Mucosa of stomach (tissue), 1 donor: ENCODE measurements around the gene EHBP1.

Experiments
- H3K27me3 ChIP-seq: one replicate; pipeline ENCODE4 v1.7.0; 2013; ENCODE audit warnings: mild to moderate bottlenecking, low read length; ENCODE audit not compliant: control insufficient read depth, insufficient read depth
- H3K36me3 ChIP-seq: one replicate; pipeline ENCODE4 v1.7.0; 2013; ENCODE audit warnings: low read length; ENCODE audit not compliant: control insufficient read depth, insufficient read depth
- H3K4me1 ChIP-seq: one replicate; pipeline ENCODE4 v1.7.0; 2013; ENCODE audit warnings: mild to moderate bottlenecking, low read length; ENCODE audit not compliant: control insufficient read depth, insufficient read depth
- H3K4me3 ChIP-seq: one replicate; pipeline ENCODE4 v1.7.0; 2013; ENCODE audit warnings: low read length
- H3K9ac ChIP-seq: one replicate; pipeline ENCODE4 v1.7.0; 2013; ENCODE audit warnings: mild to moderate bottlenecking, low read length, moderate library complexity
- H3K9me3 ChIP-seq: one replicate; pipeline ENCODE4 v1.7.0; 2013; ENCODE audit warnings: mild to moderate bottlenecking, low read length, moderate library complexity; ENCODE audit not compliant: control insufficient read depth
- donor health status: Pancreatic carcinoma.

Gene EHBP1

DNA sequence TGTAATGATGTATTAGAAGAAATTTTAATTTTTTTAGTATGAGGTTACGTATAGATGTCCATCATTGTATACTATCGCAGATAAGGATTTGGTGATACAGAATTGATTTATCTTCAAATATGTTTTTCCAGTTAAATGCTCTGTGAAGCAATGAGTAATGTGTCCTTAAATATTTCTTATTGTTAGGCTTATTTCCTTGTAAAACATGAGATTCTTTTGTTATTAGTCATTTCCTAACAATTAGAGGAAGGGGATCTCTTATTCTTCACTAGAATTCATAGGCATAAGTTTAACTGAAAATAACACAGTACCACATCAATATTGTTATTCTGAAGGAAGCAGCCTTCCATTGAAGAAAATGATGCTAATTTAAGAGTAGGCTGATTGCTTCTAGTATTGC is 329.7 kb downstream of the EHBP1 start:
- no peak overlapping the region for H3K9ac ChIP-seq
- no peaks in the 10 kb centered on the region for H3K4me1 ChIP-seq
- H3K9me3 ChIP-seq, result no peaks in the 10 kb centered on the region
- no peaks in the 10 kb centered on the region for H3K36me3 ChIP-seq
- no peaks in the 10 kb centered on the region for H3K27me3 ChIP-seq
- H3K4me3 ChIP-seq, result no peak overlapping the region

DNA sequence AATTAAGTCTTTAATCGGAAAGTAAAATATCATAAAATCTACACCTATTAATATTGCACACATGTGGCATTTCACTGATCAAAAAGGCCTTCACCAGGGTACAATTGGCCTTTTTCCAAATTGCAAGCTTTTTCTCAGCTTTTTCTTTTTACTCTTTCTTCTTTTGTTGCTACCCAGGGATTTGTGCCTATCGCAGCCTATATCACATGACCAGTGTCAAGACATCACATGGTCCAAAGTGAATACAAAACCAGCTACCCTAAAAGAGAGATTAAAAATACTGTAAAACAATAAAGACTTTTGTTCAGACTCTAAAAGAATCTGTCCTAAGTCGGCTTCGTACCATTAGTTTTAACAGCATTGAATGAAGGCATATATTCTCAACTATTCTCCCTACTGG is 330.1 kb downstream of the EHBP1 start:
- H3K9me3 ChIP-seq, result no peaks in the 10 kb centered on the region
- H3K27me3 ChIP-seq, result no peaks in the 10 kb centered on the region
- H3K9ac ChIP-seq, result no peak overlapping the region
- no peaks in the 10 kb centered on the region for H3K36me3 ChIP-seq
- H3K4me3 ChIP-seq, result no peak overlapping the region
- H3K4me1 ChIP-seq, result no peaks in the 10 kb centered on the region

DNA sequence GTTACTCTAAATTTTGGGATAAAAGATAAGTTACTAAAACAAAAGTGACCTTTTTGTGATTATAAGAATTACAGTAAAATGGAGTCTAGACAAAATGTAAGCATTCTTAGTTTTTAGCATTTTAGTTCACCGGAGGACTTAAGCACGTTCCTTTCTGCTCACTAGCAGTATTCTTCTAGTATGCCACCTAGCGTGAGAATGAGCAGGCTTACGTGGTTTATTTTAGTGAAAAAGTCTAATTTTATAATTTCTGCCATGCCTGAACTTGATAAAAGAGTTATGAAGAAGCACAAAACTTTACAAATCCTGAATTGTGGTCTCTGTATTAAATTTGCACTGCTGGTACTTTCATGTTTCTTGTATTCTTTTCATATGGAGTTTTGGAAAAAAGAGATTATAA is 332.5 kb downstream of the EHBP1 start:
- no peak overlapping the region for H3K9ac ChIP-seq
- H3K9me3 ChIP-seq, result no peaks in the 10 kb centered on the region
- no peaks in the 10 kb centered on the region for H3K4me1 ChIP-seq
- no peaks in the 10 kb centered on the region for H3K36me3 ChIP-seq
- H3K27me3 ChIP-seq, result no peaks in the 10 kb centered on the region
- H3K4me3 ChIP-seq, result no peak overlapping the region

DNA sequence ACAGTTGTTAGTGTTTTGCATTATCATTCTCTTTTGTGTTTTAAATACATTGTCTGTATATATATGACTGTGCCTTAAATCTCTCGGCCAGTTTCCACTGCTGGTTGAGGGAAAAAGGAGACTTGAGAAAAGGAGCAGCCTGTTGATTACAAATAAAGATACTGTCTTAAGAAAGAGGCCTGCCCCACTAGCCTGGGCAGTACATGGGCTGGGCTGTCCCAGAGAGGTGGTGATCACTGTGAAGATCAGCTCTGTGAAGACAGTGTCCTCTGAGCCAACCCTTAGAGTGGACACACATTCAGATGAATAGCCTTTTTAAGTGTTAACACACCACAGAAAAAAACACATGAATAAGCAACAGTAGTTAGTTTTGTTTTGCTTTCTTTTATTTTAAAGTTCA is 335.1 kb downstream of the EHBP1 start:
- H3K4me1 ChIP-seq, result no peaks in the 10 kb centered on the region
- H3K9ac ChIP-seq, result no peak overlapping the region
- no peaks in the 10 kb centered on the region for H3K36me3 ChIP-seq
- no peaks in the 10 kb centered on the region for H3K9me3 ChIP-seq
- no peaks in the 10 kb centered on the region for H3K27me3 ChIP-seq
- H3K4me3 ChIP-seq, result no peak overlapping the region

DNA sequence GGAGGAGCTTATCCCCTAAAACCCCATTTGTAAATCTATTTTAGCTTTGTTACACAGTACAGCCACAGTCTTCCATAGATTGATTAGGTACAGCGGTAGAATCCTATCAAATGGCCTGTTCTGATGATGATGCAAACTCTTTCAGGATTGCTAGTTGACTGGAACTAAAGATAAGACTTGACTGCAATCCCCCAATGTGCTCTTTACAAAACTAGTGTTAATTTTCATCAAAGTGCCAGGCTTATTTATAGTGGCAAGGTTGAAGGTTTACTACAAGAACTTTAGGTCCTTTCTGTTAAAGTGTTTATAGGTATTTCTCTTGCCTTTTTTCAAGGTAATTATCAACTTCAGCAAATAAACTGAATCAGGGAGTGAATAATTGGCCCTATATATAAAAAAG is 336.1 kb downstream of the EHBP1 start:
- Histone ChIP-seq H3K4me1 (no peaks in the 10 kb centered on the region), H3K4me3 (no peak overlapping the region), H3K9me3 (no peaks in the 10 kb centered on the region), H3K27me3 (no peaks in the 10 kb centered on the region), H3K36me3 (no peaks in the 10 kb centered on the region), H3K9ac (no peak overlapping the region)

DNA sequence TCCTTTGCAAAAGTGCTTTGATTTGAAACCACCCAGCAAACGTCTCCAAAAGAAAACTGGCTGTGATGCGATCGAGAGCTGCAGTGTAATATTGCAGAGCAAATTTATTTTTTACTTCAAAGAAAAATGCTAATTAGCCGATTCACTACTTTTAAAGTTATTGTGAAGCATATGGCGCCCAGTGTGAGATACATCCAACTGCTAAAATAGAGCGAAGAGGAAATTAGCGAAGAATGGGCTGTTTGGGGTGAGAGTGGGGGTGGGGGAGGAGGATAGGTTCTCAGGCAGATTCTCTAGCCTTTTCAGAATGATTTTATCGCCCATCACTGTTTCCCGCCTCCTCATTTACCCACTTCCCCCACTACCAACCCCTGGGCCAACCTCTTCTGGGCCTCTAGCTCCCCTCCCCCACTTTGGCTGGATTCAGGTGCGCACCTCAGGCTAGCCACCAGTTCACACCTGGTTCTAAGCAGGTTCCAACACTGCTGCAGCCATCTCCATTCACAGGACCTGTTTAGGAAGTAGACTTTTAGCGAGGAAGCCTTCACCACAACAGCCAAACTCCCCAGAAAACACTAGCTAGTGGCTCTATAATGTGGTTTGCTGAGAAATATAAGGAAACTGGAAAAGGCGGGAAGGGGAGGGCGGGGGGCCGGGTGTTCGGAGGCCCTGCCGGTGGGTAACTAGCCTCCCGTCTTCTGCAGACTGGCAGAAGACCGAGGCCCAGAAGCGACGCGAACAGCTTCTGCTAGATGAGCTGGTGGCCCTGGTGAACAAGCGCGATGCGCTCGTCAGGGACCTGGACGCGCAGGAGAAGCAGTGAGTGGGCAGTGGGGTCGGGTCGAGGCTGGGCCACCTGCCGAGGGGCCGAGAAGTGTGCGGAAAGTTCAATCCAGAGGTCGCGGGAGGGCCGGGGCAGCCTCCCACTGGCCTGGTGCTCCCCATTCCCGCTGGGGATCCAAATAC is 339.1 kb downstream of the EHBP1 start:
- H3K36me3 ChIP-seq, result no peaks in the 10 kb centered on the region
- H3K27me3 ChIP-seq, result peaks cover 30% of the 10 kb centered on the region

DNA sequence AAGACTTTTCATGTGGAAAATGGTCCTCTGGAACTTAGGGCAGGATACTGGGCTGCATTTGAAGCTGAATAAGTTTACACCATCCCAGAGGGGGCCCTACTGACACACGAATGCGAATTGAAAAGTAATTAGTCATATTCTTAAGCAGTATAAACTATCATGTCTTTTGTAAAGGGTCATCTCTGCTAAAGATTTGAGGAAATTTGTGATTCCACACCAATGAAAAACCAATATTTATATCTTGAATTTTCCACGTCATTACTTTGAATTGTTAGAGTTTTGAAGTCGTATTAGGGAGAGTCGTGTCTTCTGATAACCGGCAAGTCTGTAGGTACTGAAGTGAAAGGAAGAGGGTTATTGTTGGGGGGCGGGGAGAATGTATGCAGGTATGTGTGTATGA is 341.0 kb downstream of the EHBP1 start:
- Histone ChIP-seq H3K36me3 (no peaks in the 10 kb centered on the region), H3K27me3 (peaks cover 48% of the 10 kb centered on the region), H3K4me3 (no peak overlapping the region), H3K9ac (no peak overlapping the region), H3K4me1 (peaks cover 36% of the 10 kb centered on the region), H3K9me3 (no peaks in the 10 kb centered on the region)

More for the DNA sequence above, 339.1 kb downstream of the EHBP1 start:
- no peaks in the 10 kb centered on the region for H3K9me3 ChIP-seq
- H3K4me1 ChIP-seq, result peaks cover 26% of the 10 kb centered on the region
- H3K9ac ChIP-seq, result no peak overlapping the region
- H3K4me3 ChIP-seq, result no peak overlapping the region

DNA sequence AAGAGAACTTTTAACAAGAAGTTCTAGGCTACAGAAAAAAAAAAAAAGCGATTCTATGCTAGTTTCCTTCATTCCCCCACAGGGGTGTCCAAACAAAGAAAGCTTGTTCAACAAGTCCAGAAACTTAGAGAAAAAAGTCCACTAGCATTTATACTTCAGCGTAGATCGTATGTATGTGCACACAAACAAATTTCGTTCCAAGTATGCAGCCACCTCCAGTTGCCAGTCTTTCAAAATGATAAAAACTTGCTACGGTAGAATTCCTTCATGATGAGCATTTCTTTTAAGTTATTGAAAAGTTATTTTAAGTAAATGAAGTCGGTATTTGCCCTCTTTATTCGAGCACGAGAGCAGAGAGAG is 341.4 kb downstream of the EHBP1 start:
- H3K4me3 ChIP-seq, result no peak overlapping the region
- peaks cover 36% of the 10 kb centered on the region for H3K4me1 ChIP-seq
- H3K36me3 ChIP-seq, result no peaks in the 10 kb centered on the region
- no peaks in the 10 kb centered on the region for H3K9me3 ChIP-seq
- H3K9ac ChIP-seq, result no peak overlapping the region
- peaks cover 52% of the 10 kb centered on the region for H3K27me3 ChIP-seq

DNA sequence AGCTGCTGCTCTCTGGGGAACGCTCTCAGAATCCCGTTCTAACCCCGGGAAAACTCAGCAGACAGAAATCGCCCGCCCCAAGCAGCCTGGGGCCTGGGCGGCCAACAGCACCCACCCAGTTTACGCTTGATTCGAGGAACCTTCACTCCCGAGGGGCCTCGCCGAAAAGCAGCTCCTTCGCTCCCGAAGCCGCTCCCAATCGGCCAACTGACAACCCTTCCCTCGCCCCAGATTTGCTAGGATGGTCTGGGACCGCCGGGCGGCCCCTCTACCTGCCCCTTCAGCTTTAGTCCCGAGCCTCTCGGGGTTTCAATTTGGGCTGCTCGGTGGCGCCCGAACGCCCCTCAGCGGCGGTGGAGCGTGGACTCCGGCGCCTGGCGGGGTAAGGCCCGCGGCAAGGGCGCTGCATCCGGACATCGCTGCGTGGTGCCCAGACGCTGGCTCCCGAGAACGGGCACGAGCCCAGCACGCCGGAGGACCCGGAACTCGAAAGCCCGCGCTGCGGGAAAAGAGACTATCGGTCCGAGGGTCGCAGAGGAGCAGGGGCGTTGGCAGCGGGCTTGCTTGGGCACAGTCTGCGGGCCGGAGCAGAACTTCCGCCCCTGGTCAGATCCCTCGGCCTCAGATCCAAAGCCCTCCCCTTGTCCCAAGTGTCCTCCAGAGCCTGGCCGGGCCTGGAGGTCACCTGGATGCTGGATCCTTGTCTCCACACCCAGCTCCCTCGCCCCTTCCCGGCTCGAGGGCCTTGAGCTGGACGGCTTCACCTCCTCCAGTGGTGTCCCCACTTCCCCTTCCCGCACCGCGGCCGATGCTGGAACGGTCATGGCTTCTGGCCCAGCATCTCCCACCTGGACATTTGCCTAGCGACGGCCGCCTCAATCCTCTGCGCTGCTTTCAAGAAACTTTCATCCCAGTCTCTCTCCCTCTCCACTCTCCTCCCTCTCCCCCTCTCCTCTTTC is 342.1 kb downstream of the EHBP1 start:
- no peak overlapping the region for H3K4me3 ChIP-seq
- no peak overlapping the region for H3K9ac ChIP-seq
- no peaks in the 10 kb centered on the region for H3K9me3 ChIP-seq
- peaks cover 36% of the 10 kb centered on the region for H3K4me1 ChIP-seq
- no peaks in the 10 kb centered on the region for H3K36me3 ChIP-seq
- H3K27me3 ChIP-seq, result peaks cover 58% of the 10 kb centered on the region

DNA sequence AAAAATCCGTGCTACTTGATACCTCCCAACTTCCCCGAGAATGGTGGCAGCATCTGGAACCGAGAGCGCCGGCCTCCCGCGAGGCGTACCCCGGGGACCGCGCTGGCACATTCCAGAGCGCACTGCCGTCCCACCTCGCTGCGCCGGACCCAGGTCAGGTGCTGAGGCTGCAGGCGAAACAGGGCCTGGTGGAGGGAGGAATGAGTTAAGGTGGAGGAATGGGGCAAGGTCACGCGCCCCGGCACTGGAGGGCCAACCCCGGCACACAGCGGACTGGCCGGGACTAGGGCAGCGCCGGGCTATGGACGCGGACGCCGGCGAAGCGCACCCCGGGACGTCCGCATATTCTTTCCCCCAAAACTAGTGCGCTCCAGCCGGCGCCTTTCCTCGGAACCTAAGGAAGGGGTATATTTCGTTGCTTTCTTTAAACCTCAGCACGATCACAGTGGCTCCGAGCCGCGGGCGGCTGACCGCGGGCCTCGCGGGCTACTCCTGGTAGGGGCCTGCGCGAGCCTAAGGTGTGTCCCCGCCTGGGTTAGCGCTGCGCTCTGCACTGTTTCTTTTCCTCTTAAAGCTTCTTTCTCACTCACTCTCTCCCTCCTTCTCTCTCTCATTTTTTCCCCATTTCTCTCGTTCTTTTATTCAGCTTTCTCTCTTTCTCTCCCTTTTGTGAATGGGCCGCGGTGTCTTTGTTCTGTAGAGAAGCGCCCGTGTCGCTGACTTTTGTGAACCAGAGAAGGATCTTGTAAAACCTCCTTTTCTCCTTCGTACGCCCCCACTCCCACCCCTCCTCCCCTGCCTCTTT is 343.1 kb downstream of the EHBP1 start:
- Histone ChIP-seq H3K4me1 (peaks cover 38% of the 10 kb centered on the region), H3K9me3 (no peaks in the 10 kb centered on the region), H3K4me3 (no peak overlapping the region), H3K36me3 (no peaks in the 10 kb centered on the region), H3K27me3 (peaks cover 68% of the 10 kb centered on the region), H3K9ac (no peak overlapping the region)

DNA sequence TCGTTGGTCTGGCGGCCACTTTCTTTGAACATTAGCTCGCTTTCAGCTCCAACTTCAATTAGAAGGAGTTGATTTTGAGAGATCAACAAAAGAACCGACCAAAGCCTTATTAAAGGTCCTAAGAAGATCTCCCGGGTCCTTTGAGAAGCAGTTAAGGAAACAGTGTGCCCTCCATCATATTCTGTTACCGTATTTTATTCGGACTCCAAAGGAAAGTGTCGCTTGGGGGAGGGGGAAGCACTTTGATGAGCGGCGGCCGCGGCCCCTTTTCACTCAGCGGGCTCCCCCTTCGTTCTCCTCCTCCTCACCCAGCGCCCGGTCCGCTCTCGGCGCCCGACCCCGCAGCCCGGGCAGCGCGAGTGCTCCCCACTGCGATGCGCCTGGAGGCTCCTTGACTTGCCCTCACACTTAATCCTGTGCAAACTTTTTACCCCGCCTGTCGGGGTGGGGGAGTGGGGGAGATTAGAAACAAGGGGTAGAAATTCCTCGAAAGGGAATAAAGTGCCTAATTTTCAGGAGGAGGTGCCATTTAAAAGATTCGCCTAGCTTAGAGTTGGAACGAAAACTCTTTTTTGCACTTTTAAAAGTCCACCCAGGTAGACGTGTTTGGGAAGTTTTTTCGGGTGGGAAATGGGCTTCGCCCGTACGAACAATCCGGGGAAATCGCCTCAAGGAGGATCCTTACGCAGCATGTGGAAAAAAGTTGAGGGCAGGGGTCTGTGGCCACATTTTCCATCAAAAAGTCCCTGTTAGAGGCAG is 343.9 kb downstream of the EHBP1 start:
- H3K4me3 ChIP-seq, result no peak overlapping the region
- H3K9ac ChIP-seq, result no peak overlapping the region
- peaks cover 43% of the 10 kb centered on the region for H3K4me1 ChIP-seq
- H3K27me3 ChIP-seq, result peaks cover 76% of the 10 kb centered on the region
- H3K36me3 ChIP-seq, result no peaks in the 10 kb centered on the region
- H3K9me3 ChIP-seq, result no peaks in the 10 kb centered on the region
